GM23338 (cell line): Measurements from ENCODE around the gene MARCKS. TPM values are rescaled to one million over a fixed set of nuclear protein-coding genes. Genes with fewer than 3 reads are reported as not detected.

Experiments
- ATAC-seq: fragments of 200-7000 bp; cut with Tn5 transposase; 3 replicates; pipeline ENCODE4 v1.9.1; 2020
- DNase-seq: peaks from one replicate; pipeline ENCODE4 v3.0.0-alpha.2; 2015; ENCODE audit warnings: low spot score
- H2AFZ ChIP-seq: fragments of 200-600 bp; sonication (generic); 2 replicates; pipeline ENCODE4 v1.8.0; 2016; ENCODE audit warnings: antibody characterized with exemption, mild to moderate bottlenecking, moderate library complexity
- H3F3A ChIP-seq: fragments of 200-600 bp; sonication (generic); replicated peaks from 2 replicates; pipeline ENCODE4 v1.8.0; 2017; ENCODE audit warnings: antibody characterized with exemption, mixed run types, low read depth
- H3K27ac ChIP-seq: fragments of 200-600 bp; sonication (generic); 2 replicates; pipeline ENCODE4 v1.6.1; 2016; ENCODE audit warnings: low read depth
- H3K27me3 ChIP-seq: fragments of 200-600 bp; sonication (generic); 2 replicates; pipeline ENCODE4 v1.8.0; 2016; ENCODE audit warnings: mild to moderate bottlenecking, mixed run types, moderate library complexity; ENCODE audit not compliant: insufficient read depth
- H3K36me3 ChIP-seq: fragments of 200-600 bp; sonication (generic); 2 replicates; pipeline ENCODE4 v1.8.0; 2016; ENCODE audit warnings: mild to moderate bottlenecking; ENCODE audit not compliant: insufficient read depth
- H3K4me1 ChIP-seq: fragments of 200-600 bp; sonication (generic); 2 replicates; pipeline ENCODE4 v1.8.0; 2016; ENCODE audit warnings: mild to moderate bottlenecking, moderate library complexity; ENCODE audit not compliant: insufficient read depth
- H3K4me2 ChIP-seq: fragments of 200-600 bp; sonication (generic); 2 replicates; pipeline ENCODE4 v1.7.1; 2017; ENCODE audit warnings: mixed run types
- H3K4me3 ChIP-seq: fragments of 200-600 bp; sonication (generic); 2 replicates; pipeline ENCODE4 v1.6.1; 2016; ENCODE audit warnings: mixed run types
- H3K79me2 ChIP-seq: fragments of 200-600 bp; sonication (generic); replicated peaks from 2 replicates; pipeline ENCODE4 v1.8.0; 2017; ENCODE audit warnings: mild to moderate bottlenecking; ENCODE audit not compliant: insufficient read depth
- H3K9me2 ChIP-seq: fragments of 200-600 bp; sonication (generic); 2 replicates; pipeline ENCODE4 v1.8.0; 2017; ENCODE audit not compliant: insufficient read depth
- H4K20me1 ChIP-seq: fragments of 200-600 bp; sonication (generic); replicated peaks from 2 replicates; pipeline ENCODE4 v1.8.0; 2017; ENCODE audit warnings: mild to moderate bottlenecking; ENCODE audit not compliant: insufficient read depth
- H3K27ac Mint-ChIP-seq: 2 replicates; pipeline ENCODE4 v1.8.0; 2020; ENCODE audit warnings: inconsistent platforms, mild to moderate bottlenecking, moderate library complexity, mixed read lengths
- H3K27me3 Mint-ChIP-seq: 3 replicates; pipeline ENCODE4 v1.8.0; 2022; ENCODE audit warnings: low read depth, mild to moderate bottlenecking, moderate library complexity, mixed read lengths, inconsistent platforms; ENCODE audit not compliant: insufficient read depth, poor library complexity
- H3K36me3 Mint-ChIP-seq: 3 replicates; pipeline ENCODE4 v1.8.0; 2021; ENCODE audit warnings: low read depth, mild to moderate bottlenecking, inconsistent platforms, moderate library complexity, mixed read lengths
- H3K4me1 Mint-ChIP-seq: 3 replicates; pipeline ENCODE4 v1.8.0; 2020; ENCODE audit warnings: mild to moderate bottlenecking, inconsistent platforms, mixed read lengths
- H3K4me3 Mint-ChIP-seq: 3 replicates; pipeline ENCODE4 v1.8.0; 2021; ENCODE audit warnings: moderate library complexity, mild to moderate bottlenecking, inconsistent platforms, mixed read lengths
- H3K9me3 Mint-ChIP-seq: 3 replicates; pipeline ENCODE4 v1.8.0; 2020; ENCODE audit warnings: moderate library complexity, mild to moderate bottlenecking, inconsistent platforms, mixed read lengths
- CREB1 ChIP-seq: fragments of 250-450 bp; sonication (Bioruptor Pico); IDR thresholded peaks from 2 replicates; pipeline ENCODE4 v1.5.0; 2020; ENCODE audit warnings: low read depth, mild to moderate bottlenecking, moderate library complexity
- EZH2 ChIP-seq: fragments of 200-600 bp; sonication (generic); IDR thresholded peaks from one replicate; pipeline ENCODE4 v1.8.0; 2017; ENCODE audit warnings: antibody characterized with exemption, mild to moderate bottlenecking, low read depth; ENCODE audit not compliant: unreplicated experiment
- EZH2phosphoT487 ChIP-seq: fragments of 200-600 bp; sonication (generic); IDR thresholded peaks from one replicate; pipeline ENCODE4 v1.8.1; 2018; ENCODE audit warnings: antibody characterized with exemption; ENCODE audit not compliant: unreplicated experiment
- JUNB ChIP-seq: IDR thresholded peaks from one replicate; pipeline ENCODE4 v1.6.1; 2016; ENCODE audit warnings: antibody characterized with exemption; ENCODE audit not compliant: unreplicated experiment
- NANOG ChIP-seq: IDR thresholded peaks from 2 replicates; pipeline ENCODE4 v1.6.1; 2016; ENCODE audit warnings: antibody characterized with exemption, borderline replicate concordance
- POLR2AphosphoS5 ChIP-seq: IDR thresholded peaks from 2 replicates; pipeline ENCODE4 v1.6.1; 2016; ENCODE audit warnings: antibody characterized with exemption, low read depth
- STAT1 ChIP-seq: IDR thresholded peaks from one replicate; pipeline ENCODE4 v1.6.1; 2016; ENCODE audit warnings: antibody characterized with exemption; ENCODE audit not compliant: unreplicated experiment
- ZNF114 ChIP-seq: fragments of 250-450 bp; sonication (Bioruptor Pico); IDR thresholded peaks from 2 replicates; pipeline ENCODE4 v1.5.0; 2020; ENCODE audit warnings: mild to moderate bottlenecking, moderate library complexity
- ZNF331 ChIP-seq: fragments of 250-450 bp; sonication (Bioruptor Pico); IDR thresholded peaks from 2 replicates; pipeline ENCODE4 v1.5.0; 2020; ENCODE audit warnings: low read depth, mild to moderate bottlenecking, moderate library complexity
- polyA plus RNA-seq: library from polyadenylated mRNA; unstranded; fragments of >200 nt; fragmentation: Nextera tagmentation; extraction: Ambion mirVana; gene quantifications from 2 replicates; pipeline ENCODE4 v1.2.1, GENCODE V29; 2016
- total RNA-seq: library from RNA; depleted of rRNA; stranded (reverse); fragments of >200 nt; shearing (Covaris generic); gene quantifications from 2 replicates; pipeline ENCODE4 v1.2.3, GENCODE V29; 2014
- TF ChIP-seq, protein P1 (sequence below), 2 experiments: fragments of 200-600 bp in 1 of 2; sonication (generic) in 1 of 2; conservative IDR thresholded peaks; 2 replicates each; pipeline versions ENCODE4 v1.5.1 to v1.6.1; 2016 to 2017; ENCODE audit warnings: antibody characterized with exemption in 2 of 2, low read depth in 2 of 2, mild to moderate bottlenecking in 2 of 2, moderate library complexity in 1 of 2
- TF ChIP-seq, protein P2 (sequence below): IDR thresholded peaks from one replicate; pipeline ENCODE4 v1.6.1; 2018; ENCODE audit warnings: antibody characterized with exemption; ENCODE audit not compliant: unreplicated experiment
- TF ChIP-seq, protein P3 (sequence below): IDR thresholded peaks from 2 replicates; pipeline ENCODE4 v1.6.1; 2016; ENCODE audit warnings: antibody characterized with exemption
- TF ChIP-seq, protein P4 (sequence below): fragments of 250-450 bp; sonication (Bioruptor Pico); IDR thresholded peaks from 2 replicates; pipeline ENCODE4 v1.5.0; 2020; ENCODE audit warnings: mild to moderate bottlenecking, moderate library complexity

Gene MARCKS
- total and polyA plus RNA-seq, 2 experiments from 2014 or later: 71.5 to 85.9 TPM

GRCh38 chr6:113888493-113888892 is 31.3 kb downstream of the MARCKS start:
- Mint-ChIP-seq H3K27me3 (no peaks in the 10 kb centered on the region), H3K36me3 (no peaks in the 10 kb centered on the region), H3K9me3 (peaks cover 3% of the 10 kb centered on the region; the same call in 1 of the 3 replicates), H3K27ac (no peak overlapping the region), H3K4me1 (no peaks in the 10 kb centered on the region), H3K4me3 (no peak overlapping the region)
- Histone ChIP-seq H2AFZ (no peak overlapping the region), H3K36me3 (no peaks in the 10 kb centered on the region; the same call in 1 of the 2 replicates), H3K27ac (no peak overlapping the region), H3K4me3 (no peak overlapping the region), H3K4me1 (no peaks in the 10 kb centered on the region), H3K4me2 (no peak overlapping the region), H3K79me2 (no peaks in the 10 kb centered on the region), H3F3A (no peaks in the 10 kb centered on the region), H3K9me2 (no peaks in the 10 kb centered on the region; the same call in 1 of the 2 replicates), H3K27me3 (no peaks in the 10 kb centered on the region), H4K20me1 (no peaks in the 10 kb centered on the region; the same call in 1 of the 2 replicates)
- no peak for TF ChIP-seq NANOG
- no peak for TF ChIP-seq STAT1
- TF ChIP-seq JUNB: no peak
- no peak for TF ChIP-seq POLR2AphosphoS5
- no peak for TF ChIP-seq ZNF114 (CRISPR knock-in tag)
- TF ChIP-seq, protein P1, sequence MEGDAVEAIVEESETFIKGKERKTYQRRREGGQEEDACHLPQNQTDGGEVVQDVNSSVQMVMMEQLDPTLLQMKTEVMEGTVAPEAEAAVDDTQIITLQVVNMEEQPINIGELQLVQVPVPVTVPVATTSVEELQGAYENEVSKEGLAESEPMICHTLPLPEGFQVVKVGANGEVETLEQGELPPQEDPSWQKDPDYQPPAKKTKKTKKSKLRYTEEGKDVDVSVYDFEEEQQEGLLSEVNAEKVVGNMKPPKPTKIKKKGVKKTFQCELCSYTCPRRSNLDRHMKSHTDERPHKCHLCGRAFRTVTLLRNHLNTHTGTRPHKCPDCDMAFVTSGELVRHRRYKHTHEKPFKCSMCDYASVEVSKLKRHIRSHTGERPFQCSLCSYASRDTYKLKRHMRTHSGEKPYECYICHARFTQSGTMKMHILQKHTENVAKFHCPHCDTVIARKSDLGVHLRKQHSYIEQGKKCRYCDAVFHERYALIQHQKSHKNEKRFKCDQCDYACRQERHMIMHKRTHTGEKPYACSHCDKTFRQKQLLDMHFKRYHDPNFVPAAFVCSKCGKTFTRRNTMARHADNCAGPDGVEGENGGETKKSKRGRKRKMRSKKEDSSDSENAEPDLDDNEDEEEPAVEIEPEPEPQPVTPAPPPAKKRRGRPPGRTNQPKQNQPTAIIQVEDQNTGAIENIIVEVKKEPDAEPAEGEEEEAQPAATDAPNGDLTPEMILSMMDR (conservative IDR thresholded peaks at IDR 0.05; ENCODE audit: low read depth in 2 of 2): no peak
- TF ChIP-seq, protein P2, sequence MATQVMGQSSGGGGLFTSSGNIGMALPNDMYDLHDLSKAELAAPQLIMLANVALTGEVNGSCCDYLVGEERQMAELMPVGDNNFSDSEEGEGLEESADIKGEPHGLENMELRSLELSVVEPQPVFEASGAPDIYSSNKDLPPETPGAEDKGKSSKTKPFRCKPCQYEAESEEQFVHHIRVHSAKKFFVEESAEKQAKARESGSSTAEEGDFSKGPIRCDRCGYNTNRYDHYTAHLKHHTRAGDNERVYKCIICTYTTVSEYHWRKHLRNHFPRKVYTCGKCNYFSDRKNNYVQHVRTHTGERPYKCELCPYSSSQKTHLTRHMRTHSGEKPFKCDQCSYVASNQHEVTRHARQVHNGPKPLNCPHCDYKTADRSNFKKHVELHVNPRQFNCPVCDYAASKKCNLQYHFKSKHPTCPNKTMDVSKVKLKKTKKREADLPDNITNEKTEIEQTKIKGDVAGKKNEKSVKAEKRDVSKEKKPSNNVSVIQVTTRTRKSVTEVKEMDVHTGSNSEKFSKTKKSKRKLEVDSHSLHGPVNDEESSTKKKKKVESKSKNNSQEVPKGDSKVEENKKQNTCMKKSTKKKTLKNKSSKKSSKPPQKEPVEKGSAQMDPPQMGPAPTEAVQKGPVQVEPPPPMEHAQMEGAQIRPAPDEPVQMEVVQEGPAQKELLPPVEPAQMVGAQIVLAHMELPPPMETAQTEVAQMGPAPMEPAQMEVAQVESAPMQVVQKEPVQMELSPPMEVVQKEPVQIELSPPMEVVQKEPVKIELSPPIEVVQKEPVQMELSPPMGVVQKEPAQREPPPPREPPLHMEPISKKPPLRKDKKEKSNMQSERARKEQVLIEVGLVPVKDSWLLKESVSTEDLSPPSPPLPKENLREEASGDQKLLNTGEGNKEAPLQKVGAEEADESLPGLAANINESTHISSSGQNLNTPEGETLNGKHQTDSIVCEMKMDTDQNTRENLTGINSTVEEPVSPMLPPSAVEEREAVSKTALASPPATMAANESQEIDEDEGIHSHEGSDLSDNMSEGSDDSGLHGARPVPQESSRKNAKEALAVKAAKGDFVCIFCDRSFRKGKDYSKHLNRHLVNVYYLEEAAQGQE: no peak
- no peak for TF ChIP-seq ZNF331 (CRISPR knock-in tag)
- TF ChIP-seq EZH2: no peak
- TF ChIP-seq EZH2phosphoT487: no peak
- TF ChIP-seq, protein P3, sequence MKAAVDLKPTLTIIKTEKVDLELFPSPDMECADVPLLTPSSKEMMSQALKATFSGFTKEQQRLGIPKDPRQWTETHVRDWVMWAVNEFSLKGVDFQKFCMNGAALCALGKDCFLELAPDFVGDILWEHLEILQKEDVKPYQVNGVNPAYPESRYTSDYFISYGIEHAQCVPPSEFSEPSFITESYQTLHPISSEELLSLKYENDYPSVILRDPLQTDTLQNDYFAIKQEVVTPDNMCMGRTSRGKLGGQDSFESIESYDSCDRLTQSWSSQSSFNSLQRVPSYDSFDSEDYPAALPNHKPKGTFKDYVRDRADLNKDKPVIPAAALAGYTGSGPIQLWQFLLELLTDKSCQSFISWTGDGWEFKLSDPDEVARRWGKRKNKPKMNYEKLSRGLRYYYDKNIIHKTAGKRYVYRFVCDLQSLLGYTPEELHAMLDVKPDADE: no peak
- TF ChIP-seq, protein P4, sequence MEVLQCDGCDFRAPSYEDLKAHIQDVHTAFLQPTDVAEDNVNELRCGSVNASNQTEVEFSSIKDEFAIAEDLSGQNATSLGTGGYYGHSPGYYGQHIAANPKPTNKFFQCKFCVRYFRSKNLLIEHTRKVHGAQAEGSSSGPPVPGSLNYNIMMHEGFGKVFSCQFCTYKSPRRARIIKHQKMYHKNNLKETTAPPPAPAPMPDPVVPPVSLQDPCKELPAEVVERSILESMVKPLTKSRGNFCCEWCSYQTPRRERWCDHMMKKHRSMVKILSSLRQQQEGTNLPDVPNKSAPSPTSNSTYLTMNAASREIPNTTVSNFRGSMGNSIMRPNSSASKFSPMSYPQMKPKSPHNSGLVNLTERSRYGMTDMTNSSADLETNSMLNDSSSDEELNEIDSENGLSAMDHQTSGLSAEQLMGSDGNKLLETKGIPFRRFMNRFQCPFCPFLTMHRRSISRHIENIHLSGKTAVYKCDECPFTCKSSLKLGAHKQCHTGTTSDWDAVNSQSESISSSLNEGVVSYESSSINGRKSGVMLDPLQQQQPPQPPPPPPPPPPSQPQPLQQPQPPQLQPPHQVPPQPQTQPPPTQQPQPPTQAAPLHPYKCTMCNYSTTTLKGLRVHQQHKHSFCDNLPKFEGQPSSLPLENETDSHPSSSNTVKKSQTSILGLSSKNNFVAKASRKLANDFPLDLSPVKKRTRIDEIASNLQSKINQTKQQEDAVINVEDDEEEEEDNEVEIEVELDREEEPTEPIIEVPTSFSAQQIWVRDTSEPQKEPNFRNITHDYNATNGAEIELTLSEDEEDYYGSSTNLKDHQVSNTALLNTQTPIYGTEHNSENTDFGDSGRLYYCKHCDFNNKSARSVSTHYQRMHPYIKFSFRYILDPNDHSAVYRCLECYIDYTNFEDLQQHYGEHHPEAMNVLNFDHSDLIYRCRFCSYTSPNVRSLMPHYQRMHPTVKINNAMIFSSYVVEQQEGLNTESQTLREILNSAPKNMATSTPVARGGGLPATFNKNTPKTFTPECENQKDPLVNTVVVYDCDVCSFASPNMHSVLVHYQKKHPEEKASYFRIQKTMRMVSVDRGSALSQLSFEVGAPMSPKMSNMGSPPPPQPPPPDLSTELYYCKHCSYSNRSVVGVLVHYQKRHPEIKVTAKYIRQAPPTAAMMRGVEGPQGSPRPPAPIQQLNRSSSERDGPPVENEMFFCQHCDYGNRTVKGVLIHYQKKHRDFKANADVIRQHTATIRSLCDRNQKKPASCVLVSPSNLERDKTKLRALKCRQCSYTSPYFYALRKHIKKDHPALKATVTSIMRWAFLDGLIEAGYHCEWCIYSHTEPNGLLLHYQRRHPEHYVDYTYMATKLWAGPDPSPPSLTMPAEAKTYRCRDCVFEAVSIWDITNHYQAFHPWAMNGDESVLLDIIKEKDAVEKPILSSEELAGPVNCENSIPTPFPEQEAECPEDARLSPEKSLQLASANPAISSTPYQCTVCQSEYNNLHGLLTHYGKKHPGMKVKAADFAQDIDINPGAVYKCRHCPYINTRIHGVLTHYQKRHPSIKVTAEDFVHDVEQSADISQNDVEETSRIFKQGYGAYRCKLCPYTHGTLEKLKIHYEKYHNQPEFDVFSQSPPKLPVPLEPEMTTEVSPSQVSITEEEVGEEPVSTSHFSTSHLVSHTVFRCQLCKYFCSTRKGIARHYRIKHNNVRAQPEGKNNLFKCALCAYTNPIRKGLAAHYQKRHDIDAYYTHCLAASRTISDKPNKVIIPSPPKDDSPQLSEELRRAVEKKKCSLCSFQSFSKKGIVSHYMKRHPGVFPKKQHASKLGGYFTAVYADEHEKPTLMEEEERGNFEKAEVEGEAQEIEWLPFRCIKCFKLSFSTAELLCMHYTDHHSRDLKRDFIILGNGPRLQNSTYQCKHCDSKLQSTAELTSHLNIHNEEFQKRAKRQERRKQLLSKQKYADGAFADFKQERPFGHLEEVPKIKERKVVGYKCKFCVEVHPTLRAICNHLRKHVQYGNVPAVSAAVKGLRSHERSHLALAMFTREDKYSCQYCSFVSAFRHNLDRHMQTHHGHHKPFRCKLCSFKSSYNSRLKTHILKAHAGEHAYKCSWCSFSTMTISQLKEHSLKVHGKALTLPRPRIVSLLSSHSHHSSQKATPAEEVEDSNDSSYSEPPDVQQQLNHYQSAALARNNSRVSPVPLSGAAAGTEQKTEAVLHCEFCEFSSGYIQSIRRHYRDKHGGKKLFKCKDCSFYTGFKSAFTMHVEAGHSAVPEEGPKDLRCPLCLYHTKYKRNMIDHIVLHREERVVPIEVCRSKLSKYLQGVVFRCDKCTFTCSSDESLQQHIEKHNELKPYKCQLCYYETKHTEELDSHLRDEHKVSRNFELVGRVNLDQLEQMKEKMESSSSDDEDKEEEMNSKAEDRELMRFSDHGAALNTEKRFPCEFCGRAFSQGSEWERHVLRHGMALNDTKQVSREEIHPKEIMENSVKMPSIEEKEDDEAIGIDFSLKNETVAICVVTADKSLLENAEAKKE (CRISPR knock-in tag): no peak
- no peak for TF ChIP-seq CREB1 (CRISPR knock-in tag)
- ATAC-seq (no peak), DNase-seq (no peak)
